Astrocyte (in vitro differentiated cells and primary cell): ENCODE data around the gene LRRC27.

Experiments
- EZH2 ChIP-seq: IDR thresholded peaks from 2 replicates; pipeline ENCODE4 v1.6.1; 2012; ENCODE audit warnings: mild to moderate bottlenecking, low read length, inconsistent platforms; ENCODE audit not compliant: insufficient read depth
- TF ChIP-seq, protein P1 (sequence below): IDR thresholded peaks from 2 replicates; pipeline ENCODE4 v1.5.1; 2011; ENCODE audit warnings: low read depth, mild to moderate bottlenecking, inconsistent platforms, low read length, moderate library complexity; ENCODE audit not compliant: insufficient read depth

- TF ChIP-seq, protein P1, sequence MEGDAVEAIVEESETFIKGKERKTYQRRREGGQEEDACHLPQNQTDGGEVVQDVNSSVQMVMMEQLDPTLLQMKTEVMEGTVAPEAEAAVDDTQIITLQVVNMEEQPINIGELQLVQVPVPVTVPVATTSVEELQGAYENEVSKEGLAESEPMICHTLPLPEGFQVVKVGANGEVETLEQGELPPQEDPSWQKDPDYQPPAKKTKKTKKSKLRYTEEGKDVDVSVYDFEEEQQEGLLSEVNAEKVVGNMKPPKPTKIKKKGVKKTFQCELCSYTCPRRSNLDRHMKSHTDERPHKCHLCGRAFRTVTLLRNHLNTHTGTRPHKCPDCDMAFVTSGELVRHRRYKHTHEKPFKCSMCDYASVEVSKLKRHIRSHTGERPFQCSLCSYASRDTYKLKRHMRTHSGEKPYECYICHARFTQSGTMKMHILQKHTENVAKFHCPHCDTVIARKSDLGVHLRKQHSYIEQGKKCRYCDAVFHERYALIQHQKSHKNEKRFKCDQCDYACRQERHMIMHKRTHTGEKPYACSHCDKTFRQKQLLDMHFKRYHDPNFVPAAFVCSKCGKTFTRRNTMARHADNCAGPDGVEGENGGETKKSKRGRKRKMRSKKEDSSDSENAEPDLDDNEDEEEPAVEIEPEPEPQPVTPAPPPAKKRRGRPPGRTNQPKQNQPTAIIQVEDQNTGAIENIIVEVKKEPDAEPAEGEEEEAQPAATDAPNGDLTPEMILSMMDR: no peak
- TF ChIP-seq EZH2: no peak
Measured at GRCh38 chr10:132403511-132404168, 71.6 kb downstream of the LRRC27 start.
